ENCODE data around the gene CHRNA5.
"Not testable (repeated sequence)": the region's sequence is repeated elsewhere in the genome, so short reads cannot be mapped to it uniquely, and the experiment has no call there.

The CHRNA5 gene

DNA sequence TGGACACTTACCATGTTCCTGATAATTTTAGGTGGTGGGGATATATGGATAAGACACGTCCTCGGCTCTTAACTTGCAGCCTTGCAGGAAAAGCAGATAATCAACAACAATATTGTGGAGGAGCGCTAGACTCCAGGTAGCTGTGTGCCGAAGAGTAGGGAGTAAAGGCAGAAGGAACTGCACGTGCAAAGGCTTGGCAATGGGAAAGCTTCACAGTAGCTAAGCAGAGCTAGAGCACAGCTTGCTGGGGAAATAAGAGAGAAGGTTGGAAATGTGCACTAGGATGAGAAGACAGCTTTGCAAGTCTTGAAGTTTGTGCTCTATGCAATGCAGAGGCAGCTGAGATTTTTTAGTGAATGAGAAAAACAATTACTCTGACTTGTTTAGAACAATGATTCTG lies 12.7 kb upstream of the CHRNA5 start:
- Histone ChIP-seq H3K9ac (ENCODE audit: low read length) (no peak overlapping the region), H3K9me3 (ENCODE audit: insufficient read depth, low read length) (no peaks in the 10 kb centered on the region), H3F3A (ENCODE audit: insufficient read depth) (0 out of 2 replicates have a peak, but pooled peaks cover 4% of the 10 kb centered on the region), H3K4me3 (ENCODE audit: insufficient read depth, low read length, poor library complexity, severe bottlenecking) (no peak overlapping the region), H3K79me2 (ENCODE audit: insufficient read depth, low read length) (no peaks in the 10 kb centered on the region), H3K27me3 (ENCODE audit: low read length) (no peaks in the 10 kb centered on the region), H3K4me2 (ENCODE audit: low read depth, low read length, poor library complexity, severe bottlenecking) (no peak overlapping the region), H3K9me2 (replicated peaks; ENCODE audit: insufficient read depth, low read length) (no peaks in the 10 kb centered on the region), H3K27ac (ENCODE audit: low read depth, low read length) (no peak overlapping the region), H4K20me1 (ENCODE audit: low read depth, low read length) (no peaks in the 10 kb centered on the region), H3K36me3 (ENCODE audit: low read length) (peaks cover 16% of the 10 kb centered on the region), H2AFZ (ENCODE audit: low read depth, low read length, severe bottlenecking) (no peak overlapping the region)
- no peak for TF ChIP-seq EZH2phosphoT487 (conservative IDR thresholded peaks at IDR 0.05; ENCODE audit: low read length)
- TF ChIP-seq, protein P1, sequence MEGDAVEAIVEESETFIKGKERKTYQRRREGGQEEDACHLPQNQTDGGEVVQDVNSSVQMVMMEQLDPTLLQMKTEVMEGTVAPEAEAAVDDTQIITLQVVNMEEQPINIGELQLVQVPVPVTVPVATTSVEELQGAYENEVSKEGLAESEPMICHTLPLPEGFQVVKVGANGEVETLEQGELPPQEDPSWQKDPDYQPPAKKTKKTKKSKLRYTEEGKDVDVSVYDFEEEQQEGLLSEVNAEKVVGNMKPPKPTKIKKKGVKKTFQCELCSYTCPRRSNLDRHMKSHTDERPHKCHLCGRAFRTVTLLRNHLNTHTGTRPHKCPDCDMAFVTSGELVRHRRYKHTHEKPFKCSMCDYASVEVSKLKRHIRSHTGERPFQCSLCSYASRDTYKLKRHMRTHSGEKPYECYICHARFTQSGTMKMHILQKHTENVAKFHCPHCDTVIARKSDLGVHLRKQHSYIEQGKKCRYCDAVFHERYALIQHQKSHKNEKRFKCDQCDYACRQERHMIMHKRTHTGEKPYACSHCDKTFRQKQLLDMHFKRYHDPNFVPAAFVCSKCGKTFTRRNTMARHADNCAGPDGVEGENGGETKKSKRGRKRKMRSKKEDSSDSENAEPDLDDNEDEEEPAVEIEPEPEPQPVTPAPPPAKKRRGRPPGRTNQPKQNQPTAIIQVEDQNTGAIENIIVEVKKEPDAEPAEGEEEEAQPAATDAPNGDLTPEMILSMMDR (IDR thresholded peaks at IDR 0.05; ENCODE audit: insufficient read depth, low read length, poor library complexity, severe bottlenecking): no peak

DNA sequence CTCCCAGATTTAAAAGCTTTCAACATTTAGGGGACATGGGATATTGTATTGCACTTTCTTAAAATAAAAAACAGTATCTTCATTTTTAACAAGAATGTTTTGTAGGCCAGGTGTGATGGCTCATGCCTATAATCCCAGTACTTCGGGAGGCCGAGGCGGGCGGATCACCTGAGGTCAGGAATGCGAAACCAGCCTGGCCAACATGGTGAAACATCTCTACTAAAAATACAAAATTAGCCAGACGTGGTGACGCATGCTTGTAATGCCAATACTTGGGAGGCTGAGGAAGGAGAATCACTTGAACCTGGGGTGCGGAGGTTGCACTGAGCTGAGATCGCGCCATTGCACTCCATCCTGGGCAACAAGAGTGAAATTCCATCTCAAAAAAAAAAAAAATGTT lies 5.1 kb upstream of the CHRNA5 start:
- H3K79me2 ChIP-seq (ENCODE audit: insufficient read depth, low read length); H3K36me3 ChIP-seq (ENCODE audit: low read length); H3K27me3 ChIP-seq (ENCODE audit: low read length); H3F3A ChIP-seq (ENCODE audit: insufficient read depth); H2AFZ ChIP-seq (ENCODE audit: low read depth, low read length, severe bottlenecking); H3K9ac ChIP-seq (ENCODE audit: low read length); H3K4me3 ChIP-seq (ENCODE audit: insufficient read depth, low read length, poor library complexity, severe bottlenecking); H3K4me2 ChIP-seq (ENCODE audit: low read depth, low read length, poor library complexity, severe bottlenecking); H3K9me2 ChIP-seq (replicated peaks; ENCODE audit: insufficient read depth, low read length); H4K20me1 ChIP-seq (ENCODE audit: low read depth, low read length); H3K9me3 ChIP-seq (ENCODE audit: insufficient read depth, low read length); H3K27ac ChIP-seq (ENCODE audit: low read depth, low read length): not testable (repeated sequence)

DNA sequence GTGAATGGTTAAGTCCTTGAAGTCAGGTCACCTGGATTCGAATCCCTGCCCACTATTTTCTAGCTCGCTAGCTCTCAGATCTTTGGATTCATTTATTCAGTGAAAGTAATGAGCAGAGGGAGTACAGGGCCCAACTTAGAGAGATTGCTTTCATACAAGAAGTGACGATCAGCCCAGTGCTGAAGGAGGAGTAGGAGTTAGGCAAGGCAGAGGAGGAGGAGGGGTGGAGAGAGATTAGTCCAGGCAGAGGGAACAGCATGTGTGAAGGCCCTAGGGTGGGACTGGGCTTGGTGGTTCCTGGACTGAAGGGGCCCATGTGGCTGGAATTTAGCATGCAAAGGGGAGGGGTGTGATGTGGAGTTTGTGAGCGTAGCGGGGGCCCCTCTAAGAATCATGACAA lies 3.8 kb upstream of the CHRNA5 start:
- Histone ChIP-seq H3K9ac (ENCODE audit: low read length) (no peak overlapping the region), H3K36me3 (ENCODE audit: low read length) (no peaks in the 10 kb centered on the region), H2AFZ (ENCODE audit: low read depth, low read length, severe bottlenecking) (no peak overlapping the region), H3F3A (ENCODE audit: insufficient read depth) (no peaks in the 10 kb centered on the region), H3K79me2 (ENCODE audit: insufficient read depth, low read length) (no peaks in the 10 kb centered on the region), H3K27me3 (ENCODE audit: low read length) (no peaks in the 10 kb centered on the region), H3K27ac (ENCODE audit: low read depth, low read length) (no peak overlapping the region), H4K20me1 (ENCODE audit: low read depth, low read length) (no peaks in the 10 kb centered on the region), H3K9me3 (ENCODE audit: insufficient read depth, low read length) (no peaks in the 10 kb centered on the region), H3K4me3 (ENCODE audit: insufficient read depth, low read length, poor library complexity, severe bottlenecking) (no peak overlapping the region), H3K4me2 (ENCODE audit: low read depth, low read length, poor library complexity, severe bottlenecking) (no peak overlapping the region), H3K9me2 (replicated peaks; ENCODE audit: insufficient read depth, low read length) (no peaks in the 10 kb centered on the region)
- TF ChIP-seq, protein P1 (IDR thresholded peaks at IDR 0.05; ENCODE audit: insufficient read depth, low read length, poor library complexity, severe bottlenecking): no peak
- no peak for TF ChIP-seq EZH2phosphoT487 (conservative IDR thresholded peaks at IDR 0.05; ENCODE audit: low read length)

DNA sequence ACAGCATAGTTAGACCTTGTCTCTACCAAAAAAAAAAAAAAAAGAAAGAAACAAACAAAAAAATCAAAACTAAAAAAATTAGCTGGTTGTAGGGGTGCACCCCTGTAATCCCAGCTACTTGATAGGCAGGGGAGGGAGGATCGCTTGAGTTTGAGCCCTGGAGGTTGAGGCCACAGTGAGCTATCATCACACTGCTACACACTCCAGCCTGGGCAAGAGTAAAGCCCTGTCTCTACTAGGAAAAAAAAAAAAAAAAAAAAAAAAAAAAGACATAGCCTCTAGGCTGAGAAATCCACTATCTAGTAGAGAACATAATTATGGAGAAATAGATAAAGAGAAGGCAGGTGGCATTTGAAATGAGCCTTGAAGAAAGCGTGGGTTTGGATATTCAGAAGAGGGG lies 2.2 kb upstream of the CHRNA5 start:
- H2AFZ ChIP-seq (ENCODE audit: low read depth, low read length, severe bottlenecking): no peak overlapping the region
- no peak overlapping the region for H3K4me3 ChIP-seq (ENCODE audit: insufficient read depth, low read length, poor library complexity, severe bottlenecking)
- H3K4me2 ChIP-seq (ENCODE audit: low read depth, low read length, poor library complexity, severe bottlenecking): no peak overlapping the region
- no peak for TF ChIP-seq EZH2phosphoT487 (conservative IDR thresholded peaks at IDR 0.05; ENCODE audit: low read length)
- TF ChIP-seq, protein P1 (IDR thresholded peaks at IDR 0.05; ENCODE audit: insufficient read depth, low read length, poor library complexity, severe bottlenecking): no peak
- H3K9ac ChIP-seq (ENCODE audit: low read length): no peak overlapping the region
- H3K27me3 ChIP-seq (ENCODE audit: low read length): no peaks in the 10 kb centered on the region
- no peaks in the 10 kb centered on the region for H3K36me3 ChIP-seq (ENCODE audit: low read length)
- H3K79me2 ChIP-seq (ENCODE audit: insufficient read depth, low read length): no peaks in the 10 kb centered on the region
- no peaks in the 10 kb centered on the region for H3K9me3 ChIP-seq (ENCODE audit: insufficient read depth, low read length)
- H3K9me2 ChIP-seq (replicated peaks; ENCODE audit: insufficient read depth, low read length): no peaks in the 10 kb centered on the region
- H3K27ac ChIP-seq (ENCODE audit: low read depth, low read length): no peak overlapping the region
- H4K20me1 ChIP-seq (ENCODE audit: low read depth, low read length): no peaks in the 10 kb centered on the region
- H3F3A ChIP-seq (ENCODE audit: insufficient read depth): no peaks in the 10 kb centered on the region
